HPDE6-E6E7 (cell line): ENCODE data around the gene MRPL30.
"Not testable (repeated sequence)": the region's sequence is repeated elsewhere in the genome, so short reads cannot be mapped to it uniquely, and the experiment has no call there.

Source experiments
- DNase-seq: peaks from one replicate; pipeline ENCODE4 v3.0.0; 2011; ENCODE audit warnings: missing footprints; ENCODE audit errors: extremely low spot score

Gene MRPL30

DNA sequence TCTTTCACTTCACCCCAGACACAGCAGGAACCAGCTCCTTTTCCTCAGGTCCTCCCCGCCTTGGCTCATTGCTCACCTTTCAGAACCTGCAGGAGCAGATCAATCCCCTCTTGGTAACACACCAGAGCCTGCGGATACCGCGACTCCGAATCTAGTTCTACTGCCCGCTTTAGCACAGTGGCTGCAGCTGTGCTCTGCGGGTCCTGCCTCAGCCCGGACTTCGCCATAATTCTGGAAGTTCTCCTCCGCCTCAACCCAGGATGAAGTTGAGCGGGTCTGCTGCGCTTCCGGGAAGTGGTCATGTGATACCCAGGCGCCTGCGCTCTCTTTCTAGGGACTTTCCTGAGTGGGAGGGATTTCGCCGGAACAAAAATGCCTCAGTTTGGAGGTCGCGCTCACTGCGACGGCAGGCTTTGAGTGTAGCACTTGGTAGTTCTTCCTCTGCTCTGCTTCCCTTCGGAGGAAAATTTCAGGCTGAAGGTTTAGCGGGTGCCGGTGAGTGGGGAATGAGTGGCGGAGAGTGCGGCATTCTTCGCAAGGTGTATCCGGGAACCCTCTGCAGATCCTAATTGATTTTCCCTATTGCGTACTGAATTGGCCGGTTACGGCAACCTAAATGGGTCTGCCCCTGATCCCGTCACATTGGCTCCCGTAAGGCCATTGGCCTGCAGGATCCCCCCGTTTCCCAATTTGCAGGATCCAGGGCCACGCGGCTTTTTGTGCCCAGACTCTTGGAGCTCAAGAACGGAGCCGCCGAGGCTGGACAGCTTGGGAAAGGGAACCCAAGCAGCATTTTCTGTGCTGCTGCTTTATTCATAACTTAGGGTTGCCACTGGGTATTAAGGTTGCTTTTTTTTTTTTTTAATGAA lies at the start of gene MRPL30, which contains the start of gene MITD1:
MRPL30 (plus strand) TSS at position 430 of the 869 bp plus-strand sequence. CDS start 5,020 bp downstream, outside the sequence.
MITD1 (minus strand) TSS at position 304 of the 869 bp plus-strand sequence; CDS start at position 227, 77 bp downstream.
- peak; percentile 80 for DNase-seq

GRCh38 chr2:99135044-99135556 lies 45.9 kb upstream of the MRPL30 start:
- DNase-seq = not testable (repeated sequence)

- no peak for DNase-seq
These were observed 42.0 kb upstream of the MRPL30 start for GRCh38 chr2:99139003-99139402.

- no peak for DNase-seq
These were observed 40.7 kb upstream of the MRPL30 start for GRCh38 chr2:99140056-99140859.

DNA sequence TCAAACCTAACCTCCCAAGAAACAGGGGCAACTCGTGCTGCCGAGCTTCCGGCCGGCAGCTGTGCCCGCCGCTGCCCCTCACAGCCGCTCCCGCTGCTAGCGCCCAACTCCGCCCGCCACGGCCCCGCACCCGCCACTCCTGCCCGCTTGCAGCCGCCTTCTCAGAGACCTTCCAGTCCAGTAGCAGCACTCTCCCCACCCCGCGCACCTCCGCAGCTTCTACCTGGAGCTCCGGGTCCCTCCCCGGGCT lies 40.2 kb upstream of the MRPL30 start:
- DNase-seq = no peak

- peak; percentile 82 for DNase-seq
These were observed 39.6 kb upstream of the MRPL30 start, which contains the start of gene C2orf15 for GRCh38 chr2:99141110-99142108. Gene C2orf15 (plus strand): TSS chr2:99141707. CDS start chr2:99150559, 8,852 bp downstream.

DNA sequence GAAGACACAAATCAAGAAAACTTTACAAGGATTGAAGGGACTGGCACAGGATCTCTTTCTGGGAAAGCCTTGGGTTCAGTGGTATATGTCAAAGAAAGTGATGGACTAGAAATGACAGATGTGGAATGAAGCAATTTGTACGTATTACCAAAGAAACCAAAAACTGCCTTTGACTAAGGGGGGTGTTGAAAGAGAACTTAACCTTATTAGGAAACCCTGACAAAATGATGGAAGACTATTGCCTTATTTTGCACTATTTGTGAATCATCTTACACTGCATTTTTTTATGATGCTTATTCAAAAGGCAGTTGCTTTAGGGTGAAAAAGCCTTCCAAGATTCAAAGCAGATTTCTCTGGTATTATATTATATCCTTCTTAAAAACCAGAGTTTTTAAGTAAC lies 30.3 kb upstream of the MRPL30 start:
- DNase-seq = no peak

GRCh38 chr2:99152199-99152895 lies 28.6 kb upstream of the MRPL30 start:
- DNase-seq = no peak

DNA sequence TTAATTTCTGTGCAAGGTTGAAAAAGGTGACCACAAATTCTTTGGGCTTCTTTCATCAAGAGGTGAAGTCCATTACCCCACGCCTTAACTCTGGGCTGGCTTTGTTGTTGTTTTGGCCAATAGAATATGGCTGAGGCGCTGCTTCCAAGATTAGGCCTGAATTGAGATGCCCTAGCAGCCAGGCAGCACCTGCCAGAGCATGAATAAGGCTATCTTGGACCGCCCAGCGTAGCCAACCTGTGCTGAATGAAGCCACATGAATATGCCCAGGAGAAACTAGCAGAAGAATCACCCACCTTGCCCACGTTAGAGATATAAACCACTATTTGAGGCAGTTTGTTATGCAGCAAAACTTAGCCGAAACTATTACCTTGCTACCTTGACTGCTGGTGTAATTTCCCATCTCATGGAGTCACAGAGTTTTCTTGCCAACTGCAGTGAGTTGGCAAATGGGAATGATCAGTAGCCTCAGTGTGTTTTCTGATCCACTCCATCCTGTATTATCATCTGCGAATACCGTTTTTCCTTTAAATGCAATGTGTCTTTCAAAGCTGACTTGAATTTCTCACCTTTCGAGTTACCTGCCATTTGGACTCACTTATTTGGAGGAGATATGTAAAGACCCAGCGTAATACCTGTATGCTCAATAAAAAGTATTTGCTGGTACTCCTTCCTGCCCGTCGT lies 26.9 kb upstream of the MRPL30 start:
- peak; percentile 10 for DNase-seq

GRCh38 chr2:99154643-99155536 lies 26.1 kb upstream of the MRPL30 start, which contains the start of the genes LIPT1 and TSGA10:
Gene LIPT1 (plus strand): TSS chr2:99154967. CDS start chr2:99161958, 6,991 bp downstream.
Gene TSGA10 (minus strand): TSS chr2:99154942. CDS start chr2:99109439, 45,503 bp downstream.
- DNase-seq = peak; percentile 91

DNA sequence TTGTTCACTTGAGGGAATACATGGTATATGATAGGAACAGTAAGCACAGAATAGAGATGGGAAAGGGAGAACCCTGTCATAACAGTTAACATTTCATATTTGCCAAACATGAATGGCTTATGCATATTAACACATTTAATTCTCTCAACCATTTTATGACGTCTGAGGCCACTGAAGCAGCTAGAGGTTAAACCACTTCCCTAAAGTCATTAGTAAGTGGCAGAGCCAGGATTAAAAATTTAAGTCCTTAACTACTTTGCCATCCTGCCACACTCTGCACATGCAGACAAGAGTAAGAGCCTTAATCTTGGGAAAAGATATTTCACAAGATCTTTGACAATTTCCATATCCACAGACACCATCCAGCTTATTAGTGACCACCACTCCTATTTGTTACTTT lies 24.1 kb upstream of the MRPL30 start:
- no peak for DNase-seq

- no peak for DNase-seq
These were observed 22.4 kb upstream of the MRPL30 start for GRCh38 chr2:99158599-99158998.

DNA sequence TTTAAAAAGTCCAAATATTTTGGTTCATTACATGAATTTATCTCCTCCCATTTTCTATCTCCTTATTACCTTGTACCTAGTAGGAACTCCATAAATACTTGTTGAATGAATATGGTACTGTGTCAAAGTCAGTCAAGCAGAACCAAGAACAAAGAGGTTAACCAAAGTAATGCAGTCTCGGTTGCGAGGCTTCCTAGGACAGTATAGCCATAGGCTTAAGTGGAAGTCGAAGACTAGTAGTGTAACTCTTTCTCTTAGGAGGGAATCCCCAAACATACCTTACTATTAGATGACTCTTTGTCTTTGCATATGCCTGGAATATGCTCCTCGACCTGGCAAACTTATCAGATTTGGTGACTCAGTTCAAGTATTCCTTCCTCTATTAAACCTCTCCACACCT lies 21.4 kb upstream of the MRPL30 start:
- no peak for DNase-seq

- no peak for DNase-seq
These were observed 14.8 kb upstream of the MRPL30 start for GRCh38 chr2:99166218-99166617.

GRCh38 chr2:99169534-99169933 lies 11.4 kb upstream of the MRPL30 start:
- no peak for DNase-seq

GRCh38 chr2:99171377-99172140 lies 9.4 kb upstream of the MRPL30 start:
- DNase-seq = no peak

DNA sequence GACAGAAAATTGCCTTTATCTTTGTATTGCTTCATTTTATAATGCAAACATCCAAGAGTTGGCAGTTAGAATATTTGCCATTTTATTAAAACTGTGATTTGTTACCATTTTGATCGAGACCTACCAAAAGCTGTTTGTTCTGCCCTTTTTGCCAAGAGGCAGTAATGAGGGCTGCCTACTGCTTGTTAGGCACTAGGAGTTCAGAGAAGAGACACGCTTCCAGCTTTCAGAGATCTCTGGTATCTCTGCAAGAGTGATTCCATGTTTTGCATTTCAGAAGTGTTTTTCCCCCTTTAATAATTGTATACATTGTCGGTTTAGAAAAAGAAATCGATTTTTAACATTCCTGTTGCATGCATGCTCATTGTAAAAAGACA lies 628 bp downstream of the MRPL30 start:
- DNase-seq = no peak

DNA sequence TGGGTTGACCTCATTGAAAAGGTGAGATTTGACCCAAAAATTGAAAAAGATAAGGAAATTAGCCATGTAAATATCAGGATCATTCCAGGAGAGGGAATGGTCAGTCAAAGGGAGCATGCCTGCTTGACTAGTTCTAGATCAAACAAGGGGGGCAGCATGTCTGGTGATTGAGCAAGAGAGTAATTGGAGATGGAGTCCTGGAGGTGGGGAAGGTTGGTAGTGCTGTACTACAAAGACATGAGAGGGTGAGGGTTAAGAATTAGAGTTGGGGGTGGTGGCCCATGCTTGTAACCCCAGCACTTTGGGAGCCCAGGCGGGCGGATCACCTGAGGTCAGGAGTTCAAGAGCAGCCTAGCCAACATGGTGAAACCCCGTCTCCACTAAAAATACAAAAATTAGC lies 2.0 kb downstream of the MRPL30 start:
- DNase-seq = no peak
